CD14-positive monocyte (primary cell): Measurements from ENCODE around the gene DUOX2. TPM values are rescaled to one million over a fixed set of nuclear protein-coding genes. Genes with fewer than 3 reads are reported as not detected.

Source experiments
- DNase-seq, 3 donors: peaks; one replicate each; pipeline ENCODE4 v3.0.0-alpha.2; 2011 to 2022
- H2AFZ ChIP-seq: 2 replicates; pipeline ENCODE4 v1.6.0; 2012; ENCODE audit warnings: mild to moderate bottlenecking, low read depth, low read length, inconsistent platforms; ENCODE audit not compliant: insufficient read depth, poor library complexity, severe bottlenecking
- H3K27ac ChIP-seq, 2 donors: 1 replicate in 1 of 2; 2 replicates in 1 of 2; pipeline ENCODE4 v1.5.1; 2012 to 2013; ENCODE audit warnings: low read length in 2 of 2, control low read depth in 1 of 2, inconsistent platforms in 1 of 2, low read depth in 1 of 2, mild to moderate bottlenecking in 1 of 2
- H3K27me3 ChIP-seq, 2 donors: one replicate each; pipeline versions ENCODE4 v1.6.0 to v1.6.1; 2011 to 2013; ENCODE audit warnings: low read length in 2 of 2; ENCODE audit not compliant: control insufficient read depth in 2 of 2, insufficient read depth in 2 of 2
- H3K36me3 ChIP-seq, 2 donors: replicated peaks in 1 of 2; 1 replicate in 1 of 2; 2 replicates in 1 of 2; pipeline versions ENCODE4 v1.5.1 to v1.6.1; 2012 to 2013; ENCODE audit warnings: low read length in 2 of 2, control low read depth in 1 of 2, inconsistent platforms in 1 of 2, mild to moderate bottlenecking in 1 of 2; ENCODE audit not compliant: insufficient read depth in 2 of 2, control insufficient read depth in 1 of 2
- H3K4me1 ChIP-seq, 2 donors: 1 replicate in 1 of 2; 2 replicates in 1 of 2; pipeline versions ENCODE4 v1.5.1 to v1.6.1; 2012 to 2013; ENCODE audit warnings: low read length in 2 of 2, control low read depth in 1 of 2, inconsistent platforms in 1 of 2, mild to moderate bottlenecking in 1 of 2, moderate library complexity in 1 of 2; ENCODE audit not compliant: insufficient read depth in 2 of 2, control insufficient read depth in 1 of 2
- H3K4me2 ChIP-seq: replicated peaks from 2 replicates; pipeline ENCODE3; 2012; ENCODE audit warnings: low read length, moderate library complexity, mild to moderate bottlenecking; ENCODE audit not compliant: poor library complexity, severe bottlenecking; ENCODE audit errors: extremely low read depth
- H3K4me3 ChIP-seq, 3 experiments: fragments of 200-600 bp in 1 of 3; sonication (generic) in 1 of 3; replicated peaks in 1 of 3; 1 replicate in 2 of 3; 2 replicates in 1 of 3; pipeline ENCODE4 v1.5.1; 2011 to 2013; ENCODE audit warnings: low read length in 3 of 3, mild to moderate bottlenecking in 3 of 3, control low read depth in 2 of 3, low read depth in 2 of 3, inconsistent platforms in 1 of 3, moderate library complexity in 1 of 3
- H3K79me2 ChIP-seq: 2 replicates; pipeline ENCODE4 v1.6.0; 2012; ENCODE audit warnings: mild to moderate bottlenecking, control low read depth, inconsistent platforms, low read length, moderate library complexity; ENCODE audit not compliant: insufficient read depth
- H3K9ac ChIP-seq: 2 replicates; pipeline ENCODE4 v1.6.0; 2017; ENCODE audit warnings: low read length, mild to moderate bottlenecking; ENCODE audit not compliant: insufficient read depth, poor library complexity, severe bottlenecking
- H3K9me3 ChIP-seq, 2 donors: replicated peaks in 1 of 2; 1 replicate in 1 of 2; 2 replicates in 1 of 2; pipeline versions ENCODE4 v1.5.1 to v1.6.1; 2012 to 2013; ENCODE audit warnings: low read length in 2 of 2, control low read depth in 1 of 2; ENCODE audit not compliant: control insufficient read depth in 1 of 2, insufficient read depth in 1 of 2
- H4K20me1 ChIP-seq: 2 replicates; pipeline ENCODE4 v1.6.0; 2012; ENCODE audit warnings: mild to moderate bottlenecking, low read length, control low read depth, moderate library complexity; ENCODE audit not compliant: insufficient read depth
- H3K27ac Mint-ChIP-seq, 7 donors: one replicate each; pipeline ENCODE4 v1.8.0; 2020; ENCODE audit warnings: mild to moderate bottlenecking in 7 of 7, mixed read lengths in 7 of 7, moderate library complexity in 6 of 7, inconsistent platforms in 2 of 7
- H3K27me3 Mint-ChIP-seq, 3 donors: one replicate each; pipeline ENCODE4 v1.8.0; 2021 to 2022; ENCODE audit warnings: low read depth in 3 of 3, mild to moderate bottlenecking in 3 of 3, mixed read lengths in 3 of 3, moderate library complexity in 3 of 3, inconsistent platforms in 1 of 3
- H3K36me3 Mint-ChIP-seq, 2 donors: one replicate each; pipeline ENCODE4 v1.8.0; 2020; ENCODE audit warnings: mixed read lengths in 2 of 2, inconsistent platforms in 1 of 2, mild to moderate bottlenecking in 1 of 2
- H3K4me1 Mint-ChIP-seq: one replicate; pipeline ENCODE4 v1.8.0; 2020; ENCODE audit warnings: mild to moderate bottlenecking, mixed read lengths
- H3K4me3 Mint-ChIP-seq, 2 donors: one replicate each; pipeline ENCODE4 v1.8.0; 2020; ENCODE audit warnings: mild to moderate bottlenecking in 2 of 2, mixed read lengths in 2 of 2, moderate library complexity in 1 of 2
- H3K9me3 Mint-ChIP-seq, 7 donors: one replicate each; pipeline ENCODE4 v1.8.0; 2020 to 2022; ENCODE audit warnings: mixed read lengths in 7 of 7, mild to moderate bottlenecking in 6 of 7, moderate library complexity in 6 of 7, inconsistent platforms in 2 of 7
- WGBS: methylation state at CpG from one replicate; pipeline ENCODE4 v1.1.5; 2013; ENCODE audit warnings: missing lambda C conversion rate; ENCODE audit not compliant: insufficient coverage; 5-methylcytosine and 5-hydroxymethylcytosine counted together
- intact Hi-C, 2 donors: fragments of 100-400 bp; cut with micrococcal nuclease; formaldehyde crosslinking; loops; one replicate each; pipeline versions ENCODE4 v1.15.0 to v1.15.1; 2023
- polyA plus RNA-seq, 3 donors: library from polyadenylated mRNA; depleted of rRNA in 1 of 3; unstranded in 2 of 3; stranded (reverse) in 1 of 3; fragments of 300-500 nt in 2 of 3; fragments of >200 nt in 1 of 3; fragmentation: Illumina TruSeq in 2 of 3; gene quantifications; 1 replicate in 2 of 3; 2 replicates in 1 of 3; pipeline ENCODE4 v1.2.3, GENCODE V29; 2012 to 2021
- TF ChIP-seq, protein P1 (sequence below): fragments of 200-600 bp; IDR thresholded peaks from one replicate; pipeline ENCODE4 v1.8.0; 2022; ENCODE audit warnings: antibody characterized with exemption, mild to moderate bottlenecking

Gene DUOX2
- polyA plus RNA-seq, 3 donors = 0.01 TPM; not detected in 2

DNA sequence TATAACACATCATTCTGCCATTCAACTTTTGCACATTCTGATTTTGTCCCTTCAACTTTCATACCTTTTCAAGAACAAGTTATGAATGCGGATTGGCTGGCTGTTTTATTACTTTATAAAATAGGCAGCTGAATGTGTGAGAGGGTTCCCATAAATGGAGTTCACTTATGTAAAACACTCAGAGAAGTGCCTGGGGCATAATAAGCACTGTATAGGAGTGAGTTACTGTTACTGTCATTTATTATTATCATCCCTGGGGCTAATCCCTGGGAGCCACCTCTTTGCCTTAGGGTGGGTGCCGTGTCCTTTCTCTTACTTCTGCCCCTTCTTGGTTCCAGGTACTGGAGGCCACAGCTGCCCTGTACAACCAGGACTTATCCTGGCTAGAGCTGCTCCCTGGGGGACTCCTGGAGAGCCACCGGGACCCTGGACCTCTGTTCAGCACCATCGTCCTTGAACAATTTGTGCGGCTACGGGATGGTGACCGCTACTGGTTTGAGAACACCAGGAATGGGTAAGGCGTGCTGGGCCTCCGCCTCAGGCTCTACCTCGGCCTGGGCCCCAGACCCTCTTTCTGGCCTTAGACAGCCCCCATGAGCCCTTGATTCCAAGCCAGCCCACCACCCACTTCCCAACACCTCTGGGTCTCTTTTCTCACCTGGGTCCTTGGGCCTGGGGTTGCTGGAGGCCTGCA, 26.7 kb upstream of the DUOX2 start:
- whole genome bisulfite sequencing = over 99% methylated on average over 9 of the region's 10 CpGs
- intact Hi-C loops = no loop called here
- Histone ChIP-seq H3K27ac (no peak overlapping the region), H3K4me1 (no peaks in the 10 kb centered on the region), H2AFZ (no peak overlapping the region), H3K27me3 (peaks cover 6 to 17% of the 10 kb centered on the region in 2 donors), H3K36me3 (no peaks in the 10 kb centered on the region), H3K9me3 (peaks cover 0 to 8% of the 10 kb centered on the region in 2 donors), H3K4me3 (no peak overlapping the region), H4K20me1 (no peaks in the 10 kb centered on the region), H3K4me2 (no peak overlapping the region), H3K9ac (no peak overlapping the region), H3K79me2 (no peaks in the 10 kb centered on the region)
- TF ChIP-seq, protein P1, sequence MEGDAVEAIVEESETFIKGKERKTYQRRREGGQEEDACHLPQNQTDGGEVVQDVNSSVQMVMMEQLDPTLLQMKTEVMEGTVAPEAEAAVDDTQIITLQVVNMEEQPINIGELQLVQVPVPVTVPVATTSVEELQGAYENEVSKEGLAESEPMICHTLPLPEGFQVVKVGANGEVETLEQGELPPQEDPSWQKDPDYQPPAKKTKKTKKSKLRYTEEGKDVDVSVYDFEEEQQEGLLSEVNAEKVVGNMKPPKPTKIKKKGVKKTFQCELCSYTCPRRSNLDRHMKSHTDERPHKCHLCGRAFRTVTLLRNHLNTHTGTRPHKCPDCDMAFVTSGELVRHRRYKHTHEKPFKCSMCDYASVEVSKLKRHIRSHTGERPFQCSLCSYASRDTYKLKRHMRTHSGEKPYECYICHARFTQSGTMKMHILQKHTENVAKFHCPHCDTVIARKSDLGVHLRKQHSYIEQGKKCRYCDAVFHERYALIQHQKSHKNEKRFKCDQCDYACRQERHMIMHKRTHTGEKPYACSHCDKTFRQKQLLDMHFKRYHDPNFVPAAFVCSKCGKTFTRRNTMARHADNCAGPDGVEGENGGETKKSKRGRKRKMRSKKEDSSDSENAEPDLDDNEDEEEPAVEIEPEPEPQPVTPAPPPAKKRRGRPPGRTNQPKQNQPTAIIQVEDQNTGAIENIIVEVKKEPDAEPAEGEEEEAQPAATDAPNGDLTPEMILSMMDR = no peak
- H3K9me3 Mint-ChIP-seq = peaks cover 0 to 3% (median 2%) of the 10 kb centered on the region in 7 donors
- H3K36me3 Mint-ChIP-seq = no peaks in the 10 kb centered on the region
- no peak overlapping the region for H3K27ac Mint-ChIP-seq
- no peak overlapping the region for H3K4me3 Mint-ChIP-seq
- no peak for DNase-seq
- peaks cover 5% of the 10 kb centered on the region for H3K4me1 Mint-ChIP-seq
- peaks cover 25 to 28% (median 28%) of the 10 kb centered on the region in 3 donors for H3K27me3 Mint-ChIP-seq

DNA sequence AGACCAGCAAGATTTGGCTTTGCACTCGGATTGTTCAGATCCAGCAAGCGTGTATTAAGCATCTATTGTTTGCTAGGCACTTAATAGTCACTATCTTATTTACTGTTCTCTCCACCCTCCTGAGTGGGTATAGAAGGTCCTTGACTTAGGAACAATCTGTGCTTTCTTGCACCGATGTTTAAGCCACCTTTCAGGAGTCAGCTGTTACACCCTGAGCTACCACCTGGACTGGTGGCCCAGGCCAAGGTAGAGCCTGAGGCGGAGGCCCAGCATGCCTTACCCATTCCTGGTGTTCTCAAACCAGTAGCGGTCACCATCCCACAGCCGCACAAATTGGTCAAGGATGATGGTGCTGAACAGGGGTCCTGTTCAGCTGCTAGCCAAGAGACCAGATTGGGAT, 25.8 kb upstream of the DUOX2 start:
- 97% methylated on average over 4 of the region's 6 CpGs for WGBS

More for the DNA sequence above, 25.8 kb upstream of the DUOX2 start:
- Mint-ChIP-seq H3K4me1 (peaks cover 8% of the 10 kb centered on the region), H3K27me3 (peaks cover 28 to 34% (median 30%) of the 10 kb centered on the region in 3 donors), H3K4me3 (no peak overlapping the region), H3K27ac (no peak overlapping the region), H3K9me3 (peaks cover 0 to 5% (median 2%) of the 10 kb centered on the region in 7 donors), H3K36me3 (no peaks in the 10 kb centered on the region)
- Histone ChIP-seq H3K4me2 (no peak overlapping the region), H3K79me2 (no peaks in the 10 kb centered on the region), H3K9me3 (peaks cover 0 to 8% of the 10 kb centered on the region in 2 donors), H4K20me1 (no peaks in the 10 kb centered on the region), H3K4me1 (peaks cover 0 to 5% of the 10 kb centered on the region in 2 donors), H3K9ac (no peak overlapping the region), H3K27me3 (peaks cover 11 to 21% of the 10 kb centered on the region in 2 donors), H3K36me3 (no peaks in the 10 kb centered on the region), H2AFZ (no peak overlapping the region), H3K27ac (no peak overlapping the region), H3K4me3 (no peak overlapping the region)
- no peak for DNase-seq
- TF ChIP-seq, protein P1 = no peak
- intact Hi-C loops = no loop called here
